Activated B cell treated with CpG ODN at 0.5 μM for 24 hours (primary cell): ENCODE measurements around the gene SYNGR1. TPM values are rescaled to one million over a fixed set of nuclear protein-coding genes. Genes with fewer than 3 reads are reported as not detected.
"Not testable (repeated sequence)": the region's sequence is repeated elsewhere in the genome, so short reads cannot be mapped to it uniquely, and the experiment has no call there.

Source experiments
- ATAC-seq: fragments of 200-7000 bp; cut with Tn5 transposase; one replicate; pipeline ENCODE4 v1.10.0; 2021; ENCODE audit warnings: low read depth, mild to moderate bottlenecking, moderate library complexity
- CTCF ChIA-PET: fragments of 350-600 bp; sonication (Branson Sonifier 250); formaldehyde crosslinking; loops from one replicate; lab custom pipeline; 2021; ENCODE audit warnings: antibody characterized with exemption; lab: Charles Lee
- POLR2A ChIA-PET: fragments of 350-600 bp; sonication (Branson Sonifier 250); formaldehyde crosslinking; loops from one replicate; lab custom pipeline; 2021; ENCODE audit warnings: antibody characterized with exemption; lab: Charles Lee
- DNase-seq: peaks from one replicate; pipeline ENCODE4 v3.0.0; 2022
- H3K27ac Mint-ChIP-seq: one replicate; pipeline ENCODE4 v1.8.0; 2020; ENCODE audit warnings: mixed read lengths
- H3K27me3 Mint-ChIP-seq: one replicate; pipeline ENCODE4 v1.8.0; 2021; ENCODE audit warnings: mixed read lengths
- H3K36me3 Mint-ChIP-seq: one replicate; pipeline ENCODE4 v1.8.0; 2021; ENCODE audit warnings: low read depth, mixed read lengths
- H3K4me1 Mint-ChIP-seq: one replicate; pipeline ENCODE4 v1.8.0; 2021; ENCODE audit warnings: mixed read lengths
- H3K4me3 Mint-ChIP-seq: one replicate; pipeline ENCODE4 v1.8.0; 2020; ENCODE audit warnings: mild to moderate bottlenecking, mixed read lengths
- H3K9me3 Mint-ChIP-seq: one replicate; pipeline ENCODE4 v1.8.0; 2020; ENCODE audit warnings: mixed read lengths
- CTCF ChIP-seq: fragments of 200-600 bp; IDR thresholded peaks from one replicate; pipeline ENCODE4 v1.8.0; 2022; ENCODE audit warnings: antibody characterized with exemption, mild to moderate bottlenecking
- intact Hi-C: fragments of 100-400 bp; cut with micrococcal nuclease; formaldehyde crosslinking; loops from one replicate; pipeline ENCODE4 v1.15.1; 2024
- total RNA-seq: library from RNA; stranded (reverse); gene quantifications from 2 replicates; pipeline ENCODE4 v1.2.3, GENCODE V29; 2022

Gene SYNGR1
- total RNA-seq, 1 donor from 2014 or later: 11.4 TPM

GRCh38 chr22:39405346-39406085 is 55.7 kb downstream of the SYNGR1 start:
- Mint-ChIP-seq H3K36me3 (peaks cover 32% of the 10 kb centered on the region), H3K4me3 (no peak overlapping the region), H3K27ac (no peak overlapping the region), H3K9me3 (no peaks in the 10 kb centered on the region), H3K27me3 (no peaks in the 10 kb centered on the region), H3K4me1 (peaks cover 20% of the 10 kb centered on the region)
- POLR2A ChIA-PET: interaction anchor here (0.6 kb wide), 1 partner anchor 17 kb away, joined by 4 read pairs; no protein-coding TSS in a partner anchor
- intact Hi-C loops: no loop called here
- DNase-seq (no peak), ATAC-seq (no peak)
- TF ChIP-seq CTCF: no peak
- CTCF ChIA-PET: interaction anchor here (1.1 kb wide), 1 partner anchor 109 kb away, joined by 3 read pairs; no protein-coding TSS in a partner anchor

- CTCF ChIA-PET: no interaction called here
- POLR2A ChIA-PET: interaction anchor here (0.6 to 1.1 kb wide), 2 partner anchors 8 to 1062 kb away, joined by 3 read pairs; partner anchors contain the start of gene TAB1
- H3K36me3 Mint-ChIP-seq: peaks cover 23% of the 10 kb centered on the region
- no peak for ATAC-seq
- peaks cover 16% of the 10 kb centered on the region for H3K4me1 Mint-ChIP-seq
- H3K27ac Mint-ChIP-seq: no peak overlapping the region
- TF ChIP-seq CTCF: no peak
- no peaks in the 10 kb centered on the region for H3K9me3 Mint-ChIP-seq
- intact Hi-C loops: no loop called here
- no peak overlapping the region for H3K4me3 Mint-ChIP-seq
- DNase-seq: no peak
- H3K27me3 Mint-ChIP-seq: no peaks in the 10 kb centered on the region
Measured at GRCh38 chr22:39408173-39408572, 58.4 kb downstream of the SYNGR1 start.

- Mint-ChIP-seq H3K27me3 (no peaks in the 10 kb centered on the region), H3K36me3 (peaks cover 22% of the 10 kb centered on the region), H3K4me3 (no peak overlapping the region), H3K27ac (no peak overlapping the region), H3K4me1 (peaks cover 21% of the 10 kb centered on the region), H3K9me3 (no peaks in the 10 kb centered on the region)
- TF ChIP-seq CTCF: no peak
- intact Hi-C loops: no loop called here
- POLR2A ChIA-PET: interaction anchor here (1.0 to 1.1 kb wide), 2 partner anchors 9 to 111 kb away, joined by 3 read pairs; partner anchors contain the start of genes ATF4 and TAB1
- DNase-seq (no peak), ATAC-seq (no peak)
- CTCF ChIA-PET: no interaction called here
Measured at GRCh38 chr22:39408807-39409206, 59.0 kb downstream of the SYNGR1 start.

DNA sequence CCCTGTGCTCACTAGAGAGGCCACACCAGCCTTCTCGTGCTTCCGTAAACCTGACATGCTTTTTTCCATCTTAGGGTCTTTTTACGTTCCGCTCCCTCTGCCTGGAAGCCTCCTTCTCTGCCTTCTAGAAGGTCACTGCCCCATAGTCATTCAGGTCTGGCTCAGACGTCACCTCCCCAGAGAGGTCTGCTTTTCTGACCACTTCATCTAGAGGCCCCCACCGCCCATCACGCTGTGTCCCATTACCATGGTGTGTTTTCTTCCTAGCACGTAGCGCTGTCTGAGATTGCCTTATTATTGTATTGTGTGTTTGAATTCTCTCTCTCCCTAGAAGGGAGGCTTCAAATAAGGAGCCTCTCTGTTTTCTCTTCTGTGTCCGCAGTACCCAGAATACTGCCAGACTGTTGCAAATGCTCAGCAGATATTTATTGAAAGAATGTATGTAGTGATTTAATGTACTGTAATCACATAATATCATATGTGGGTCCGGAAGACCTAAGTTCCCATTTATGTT is 59.8 kb downstream of the SYNGR1 start:
- ChIA-PET CTCF (no interaction called here), POLR2A (interaction anchor here (1.0 to 1.1 kb wide), 2 partner anchors 10 to 110 kb away, joined by 3 read pairs; partner anchors contain the start of genes ATF4 and TAB1)
- no peak for TF ChIP-seq CTCF
- intact Hi-C loops: no loop called here
- H3K9me3 Mint-ChIP-seq: no peaks in the 10 kb centered on the region
- H3K27ac Mint-ChIP-seq: no peak overlapping the region
- no peak overlapping the region for H3K4me3 Mint-ChIP-seq
- H3K4me1 Mint-ChIP-seq: peaks cover 27% of the 10 kb centered on the region
- H3K27me3 Mint-ChIP-seq: no peaks in the 10 kb centered on the region
- ATAC-seq (no peak), DNase-seq (no peak)
- peaks cover 18% of the 10 kb centered on the region for H3K36me3 Mint-ChIP-seq

DNA sequence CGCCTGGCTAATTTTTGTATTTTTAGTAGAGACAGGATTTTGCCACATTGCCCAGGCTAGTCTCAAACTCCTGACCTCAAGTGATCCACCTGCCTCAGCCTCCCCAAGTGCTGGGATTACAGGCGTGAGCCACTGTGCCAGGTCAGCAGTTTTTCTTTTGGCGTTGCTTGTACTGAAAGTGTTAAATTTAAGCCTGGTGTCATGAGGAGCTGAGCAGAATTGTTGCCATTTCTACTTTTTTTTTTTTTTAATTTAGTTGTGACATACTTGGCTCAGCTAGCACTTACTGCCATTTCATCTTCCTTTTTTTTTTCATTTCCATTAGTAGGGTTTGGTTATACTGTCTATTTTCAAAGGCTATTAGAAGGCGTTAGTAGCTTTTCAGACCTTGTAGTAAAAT is 60.5 kb downstream of the SYNGR1 start:
- Mint-ChIP-seq H3K4me3 (no peak overlapping the region), H3K27me3 (no peaks in the 10 kb centered on the region), H3K9me3 (no peaks in the 10 kb centered on the region), H3K4me1 (peaks cover 26% of the 10 kb centered on the region), H3K27ac (no peak overlapping the region), H3K36me3 (peaks cover 21% of the 10 kb centered on the region)
- no peak for DNase-seq
- POLR2A ChIA-PET: interaction anchor here (0.6 to 3.3 kb wide), 2 partner anchors 10 to 71 kb away, joined by 3 to 10 read pairs; partner anchors contain the start of gene TAB1
- no peak for TF ChIP-seq CTCF
- intact Hi-C loops: no loop called here
- CTCF ChIA-PET: interaction anchor here (0.7 kb wide), 1 partner anchor 103 kb away, joined by 3 read pairs; no protein-coding TSS in a partner anchor
- no peak for ATAC-seq

DNA sequence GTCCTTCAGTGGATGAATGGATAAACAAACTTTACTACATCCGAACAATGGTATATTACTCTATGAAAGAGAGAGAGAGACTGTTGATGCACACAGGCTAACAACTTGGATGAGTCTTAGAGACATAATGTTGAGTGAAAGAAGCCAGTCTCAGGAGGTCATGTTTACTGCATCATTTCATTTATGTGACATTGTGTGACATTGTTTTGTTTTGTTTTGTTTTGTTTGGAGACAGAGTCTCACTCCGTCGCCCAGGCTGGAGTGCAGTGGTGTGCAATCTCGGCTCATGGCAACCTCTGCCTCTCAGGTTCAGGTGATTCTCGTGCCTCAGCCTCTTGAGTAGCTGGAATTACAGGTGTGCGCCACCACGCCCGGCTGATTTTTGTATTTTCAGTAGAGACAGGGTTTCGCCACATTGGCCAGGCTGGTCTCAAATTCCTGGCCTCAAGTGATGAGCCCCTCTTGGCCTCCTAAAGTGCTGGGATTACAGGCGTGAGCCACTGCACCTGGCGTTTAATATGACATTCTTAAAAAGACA is 62.1 kb downstream of the SYNGR1 start:
- CTCF ChIA-PET, DNase-seq, intact Hi-C loops, H3K27ac Mint-ChIP-seq, H3K4me3 Mint-ChIP-seq, H3K27me3 Mint-ChIP-seq, ATAC-seq, H3K9me3 Mint-ChIP-seq: not testable (repeated sequence)
- H3K4me1 Mint-ChIP-seq: peaks cover 26% of the 10 kb centered on the region
- peaks cover 28% of the 10 kb centered on the region for H3K36me3 Mint-ChIP-seq
- POLR2A ChIA-PET: interaction anchor here (1.0 to 3.3 kb wide), 3 partner anchors 12 to 108 kb away, joined by 3 to 11 read pairs (median 10); partner anchors contain the start of genes ATF4, RPL3 and TAB1

GRCh38 chr22:39413204-39413603 is 63.4 kb downstream of the SYNGR1 start:
- H3K9me3 Mint-ChIP-seq, H3K27me3 Mint-ChIP-seq, intact Hi-C loops, H3K4me3 Mint-ChIP-seq, H3K27ac Mint-ChIP-seq, ATAC-seq, DNase-seq: not testable (repeated sequence)
- CTCF ChIA-PET: interaction anchor here (1.1 kb wide), 1 partner anchor 242 kb away, joined by 3 read pairs; no protein-coding TSS in a partner anchor
- Mint-ChIP-seq H3K36me3 (peaks cover 34% of the 10 kb centered on the region), H3K4me1 (peaks cover 23% of the 10 kb centered on the region)
- POLR2A ChIA-PET: interaction anchor here (0.6 to 3.3 kb wide), 6 partner anchors 13 to 114 kb away, joined by 3 to 11 read pairs (median 6); partner anchors contain the start of genes ATF4 and TAB1
